CD4-positive, alpha-beta T cell treated with Interleukin-6 for 4 hours (primary cell): ENCODE measurements around the gene PLCB4.
A peak's percentile ranks its signal among the peaks of the same experiment; 100 is the strongest.
"Not testable (repeated sequence)": the region's sequence is repeated elsewhere in the genome, so short reads cannot be mapped to it uniquely, and the experiment has no call there.

Experiments used
- DNase-seq: peaks from one replicate; pipeline ENCODE4 v3.0.0-alpha.2; 2020; ENCODE audit warnings: mixed read lengths

The PLCB4 gene

DNA sequence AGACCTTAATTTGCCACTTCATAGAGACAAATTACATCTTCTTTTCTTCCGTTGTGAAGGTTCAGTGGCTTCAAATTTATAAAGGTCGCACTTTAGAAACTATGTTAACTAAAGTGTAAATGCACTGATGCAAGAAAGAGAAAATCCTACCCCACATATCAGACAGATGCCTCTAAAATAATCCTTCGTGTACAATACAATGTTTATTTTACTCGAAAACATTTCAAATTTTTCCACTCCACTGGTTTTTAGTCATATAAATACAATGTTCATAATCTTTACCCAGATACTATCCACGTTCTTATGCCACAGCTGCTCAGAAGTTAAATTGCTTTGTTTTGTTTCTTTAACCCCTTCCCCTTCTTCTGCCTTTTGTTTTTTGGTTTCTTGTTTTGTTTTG lies 305.2 kb downstream of the PLCB4 start:
- DNase-seq: no peak

DNA sequence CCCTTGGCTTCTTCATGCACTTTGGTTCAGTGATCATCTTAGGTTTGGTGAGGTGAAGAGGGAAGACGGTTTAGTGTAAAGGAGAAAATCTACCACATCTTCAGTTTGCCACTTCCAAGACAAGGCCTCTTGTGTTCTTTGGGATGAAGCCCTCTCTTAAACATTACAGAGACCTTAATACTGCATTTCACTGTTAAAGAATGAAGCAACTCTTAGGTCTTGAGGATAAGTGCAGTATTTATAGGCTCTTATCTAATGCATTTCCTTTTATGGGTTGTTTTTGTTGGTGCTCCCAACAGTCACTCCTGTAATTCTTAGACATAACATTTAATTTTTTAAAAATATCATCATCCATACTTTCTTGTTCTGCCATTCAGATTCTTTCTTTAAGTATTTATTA lies 305.6 kb downstream of the PLCB4 start:
- no peak for DNase-seq

DNA sequence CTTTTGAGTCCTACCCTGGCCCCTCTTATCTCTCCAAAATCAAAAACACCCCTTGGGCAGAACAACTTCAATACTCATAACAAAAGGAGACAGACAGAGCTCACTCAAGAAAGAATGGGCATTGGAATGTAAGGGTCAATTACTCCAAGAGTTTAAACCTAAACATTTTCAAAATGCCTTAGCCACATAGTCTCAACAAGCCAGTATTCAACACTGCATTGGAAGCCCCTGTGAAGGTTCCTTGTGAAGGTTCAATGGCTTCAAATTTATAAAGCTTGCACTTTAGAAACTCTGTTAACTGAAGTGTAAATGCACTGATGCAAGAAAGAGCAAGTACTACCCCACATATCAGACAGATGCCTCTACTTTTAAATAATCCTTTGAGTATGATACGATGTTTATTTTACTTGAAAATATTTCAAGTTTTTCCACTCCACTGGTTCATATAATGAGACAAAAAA lies 306.4 kb downstream of the PLCB4 start:
- no peak for DNase-seq

DNA sequence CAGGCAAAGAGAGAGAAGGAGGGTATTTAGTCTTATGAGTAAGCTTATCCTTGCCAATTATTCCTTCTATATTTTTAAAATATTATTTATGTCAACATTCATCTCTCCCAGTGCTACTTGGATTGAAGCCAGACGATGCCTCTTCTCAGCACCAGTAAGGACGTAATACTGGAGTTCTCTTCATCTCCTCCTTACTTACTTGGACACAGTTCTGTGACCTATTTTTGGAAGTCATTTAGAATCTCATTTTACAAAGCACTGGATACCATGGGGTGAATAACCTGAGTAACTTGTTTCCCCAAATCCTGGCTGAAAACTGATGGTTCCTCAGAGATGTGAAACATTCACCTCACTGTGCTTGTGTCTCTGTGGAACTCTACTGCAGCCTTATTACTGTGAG lies 308.1 kb downstream of the PLCB4 start:
- no peak for DNase-seq

DNA sequence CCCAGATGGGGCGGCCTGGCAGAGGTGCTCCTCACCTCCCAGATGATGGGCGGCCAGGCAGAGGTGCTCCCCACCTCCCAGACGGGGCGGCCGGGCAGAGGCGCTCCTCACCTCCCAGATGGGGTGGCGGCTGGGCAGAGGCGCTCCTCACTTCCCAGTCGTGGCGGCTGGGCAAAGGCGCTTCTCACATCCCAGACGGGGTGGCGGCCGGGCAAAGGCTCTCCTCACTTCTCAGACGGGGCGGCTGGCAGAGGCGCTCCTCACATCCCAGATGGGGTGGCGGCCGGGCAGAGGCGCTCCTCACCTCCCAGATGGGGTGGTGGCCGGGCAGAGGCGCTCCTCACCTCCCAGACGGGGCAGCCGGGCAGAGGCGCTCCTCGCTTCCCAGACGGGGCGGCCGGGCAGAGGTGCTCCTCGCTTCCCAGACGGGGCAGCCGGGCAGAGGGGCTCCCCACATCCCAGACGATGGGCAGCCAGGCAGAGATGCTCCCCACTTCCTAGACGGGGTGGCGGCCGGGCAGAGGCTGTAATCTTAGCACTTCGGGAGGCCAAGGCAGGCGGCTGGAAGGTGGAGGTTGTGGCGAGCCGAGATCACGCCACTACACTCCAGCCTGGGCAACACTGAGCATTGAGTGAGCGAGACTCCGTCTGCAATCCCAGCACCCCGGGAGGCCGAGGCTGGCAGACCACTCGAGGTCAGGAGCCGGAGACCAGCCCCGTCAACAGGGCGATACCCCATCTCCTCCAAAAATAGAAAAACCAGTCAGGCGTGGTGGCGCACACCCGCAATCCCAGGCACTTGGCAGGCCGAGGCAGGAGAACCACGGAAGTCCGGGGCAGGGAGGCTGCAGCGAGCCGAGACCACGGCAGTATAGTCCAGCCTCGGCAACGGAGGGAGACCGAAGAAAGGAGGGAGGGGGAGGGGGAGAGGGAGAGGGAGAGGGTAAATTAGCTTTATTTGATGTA lies 316.7 kb downstream of the PLCB4 start:
- not testable (repeated sequence) for DNase-seq

DNA sequence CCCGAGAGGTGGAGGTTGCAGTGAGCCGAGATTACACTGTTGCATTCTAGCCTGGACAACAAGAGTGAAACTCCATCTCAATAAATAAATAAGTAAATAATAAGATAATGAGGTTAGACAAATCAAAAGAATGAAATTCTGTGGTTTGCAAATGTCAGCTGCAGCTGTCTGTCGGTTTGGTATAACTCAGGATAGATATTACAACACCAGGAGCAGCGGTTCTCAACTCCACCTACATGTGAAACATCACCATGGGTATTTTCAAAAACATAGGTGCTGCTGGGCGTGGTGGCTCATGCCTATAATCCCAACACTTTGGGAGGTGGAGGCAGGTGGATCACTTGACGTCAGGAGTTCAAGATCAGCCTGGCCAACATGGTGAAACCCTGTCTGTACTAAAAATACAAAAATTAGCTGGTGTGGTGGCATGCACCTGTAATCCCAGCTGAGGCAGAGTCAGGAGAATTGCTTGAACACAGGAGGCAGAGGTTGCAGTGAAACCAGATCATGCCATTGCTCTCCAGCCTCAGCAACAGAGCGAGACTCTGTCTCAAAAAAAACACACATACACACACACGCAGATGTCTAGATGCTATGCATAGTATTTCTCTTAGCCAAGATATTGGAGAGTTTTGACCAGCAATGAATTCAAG lies 319.4 kb downstream of the PLCB4 start:
- DNase-seq: no peak

DNA sequence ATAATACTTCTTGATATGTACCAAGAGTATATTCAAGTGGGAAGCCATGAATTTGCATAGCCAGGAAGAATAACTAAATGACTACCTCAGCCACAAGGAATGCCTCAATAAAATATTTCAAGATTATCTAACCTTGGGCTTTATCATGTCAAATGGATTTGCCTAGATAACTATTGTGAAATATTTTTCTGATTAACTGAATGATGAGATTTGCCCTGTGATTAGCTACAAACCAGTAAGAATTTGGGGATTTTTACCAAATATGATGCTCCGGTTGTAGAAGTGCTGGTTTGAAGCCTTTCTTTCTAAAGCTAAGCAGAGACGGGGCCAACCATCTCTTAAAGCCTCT lies 319.9 kb downstream of the PLCB4 start:
- no peak for DNase-seq

DNA sequence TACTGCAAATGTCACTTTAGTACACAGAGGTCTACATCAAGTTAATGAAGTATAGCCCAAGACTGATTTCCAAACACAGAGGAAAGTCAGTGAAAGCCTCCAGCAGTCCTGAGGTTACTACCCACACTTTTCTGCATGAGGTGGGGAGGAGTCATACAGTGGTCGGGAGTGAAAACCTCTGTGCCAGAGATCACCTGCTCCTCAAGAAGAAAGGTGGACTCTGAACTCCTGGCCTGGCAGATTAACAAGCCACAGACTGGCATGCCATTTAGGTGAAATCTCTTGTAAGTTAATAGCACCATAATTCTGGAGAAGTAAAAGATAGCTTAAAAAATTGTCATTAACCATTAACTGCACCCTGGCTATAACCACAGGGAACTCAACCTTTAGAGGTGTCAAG lies 320.5 kb downstream of the PLCB4 start:
- DNase-seq: no peak

DNA sequence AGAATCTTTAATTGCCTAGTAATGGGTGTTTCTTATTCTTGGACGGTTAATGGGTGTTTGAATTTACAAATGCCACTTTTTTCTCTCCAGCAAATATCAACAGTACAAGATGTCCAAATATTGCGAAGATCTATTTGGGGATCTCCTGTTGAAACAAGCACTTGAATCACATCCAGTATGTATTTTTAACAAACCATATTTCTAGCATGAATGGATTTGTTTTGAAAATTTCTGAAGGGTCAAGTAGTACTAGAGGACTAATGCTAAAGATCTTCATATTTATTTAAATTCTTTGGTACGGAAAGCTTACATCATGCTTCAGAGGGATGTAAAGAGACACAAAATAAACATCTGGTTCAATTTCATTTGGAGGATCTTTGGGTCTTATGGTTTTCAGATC lies 321.6 kb downstream of the PLCB4 start:
- DNase-seq: no peak

DNA sequence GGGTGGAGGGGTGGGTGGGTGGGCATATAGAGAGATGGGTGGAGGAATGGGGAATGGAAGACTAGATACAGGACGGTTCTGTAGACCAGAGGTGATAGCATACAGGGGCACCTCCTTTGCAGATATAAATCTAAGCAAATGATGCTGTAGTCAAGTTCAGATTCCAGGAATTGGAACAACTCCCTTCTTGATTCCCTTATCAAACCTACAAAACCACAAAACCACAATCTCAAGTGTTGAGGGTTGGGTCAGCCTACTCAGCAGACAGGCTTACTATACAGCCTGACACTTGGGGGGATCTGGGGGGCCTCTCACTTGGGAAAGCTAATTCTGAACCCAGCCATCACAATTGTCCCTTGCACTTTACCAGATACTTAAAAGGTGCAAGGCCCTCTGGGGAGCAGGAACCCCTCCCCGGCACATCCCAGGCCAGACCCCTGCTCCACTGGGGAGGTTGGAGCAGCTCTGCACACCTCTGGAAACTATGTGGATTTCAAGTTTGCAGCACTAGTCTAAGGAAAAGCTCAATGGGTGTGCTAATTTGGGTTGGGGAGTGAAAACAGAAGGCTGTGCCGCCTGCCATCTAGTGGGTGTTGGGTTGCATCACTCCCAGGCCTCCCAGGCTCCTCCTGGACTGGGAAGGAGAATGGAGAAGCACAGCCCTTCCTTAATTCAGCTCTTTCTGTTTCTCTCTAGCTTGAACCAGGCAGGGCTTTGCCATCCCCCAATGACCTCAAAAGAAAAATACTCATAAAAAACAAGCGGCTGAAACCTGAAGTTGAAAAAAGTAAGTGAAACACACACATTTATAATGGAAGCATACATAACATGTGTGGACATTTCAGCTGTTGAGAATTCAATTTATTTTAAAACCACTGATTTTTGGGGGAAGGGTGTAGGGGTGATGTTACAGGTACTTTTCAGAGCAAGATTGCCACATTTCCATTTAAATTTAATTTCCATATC lies 324.3 kb downstream of the PLCB4 start:
- no peak for DNase-seq

DNA sequence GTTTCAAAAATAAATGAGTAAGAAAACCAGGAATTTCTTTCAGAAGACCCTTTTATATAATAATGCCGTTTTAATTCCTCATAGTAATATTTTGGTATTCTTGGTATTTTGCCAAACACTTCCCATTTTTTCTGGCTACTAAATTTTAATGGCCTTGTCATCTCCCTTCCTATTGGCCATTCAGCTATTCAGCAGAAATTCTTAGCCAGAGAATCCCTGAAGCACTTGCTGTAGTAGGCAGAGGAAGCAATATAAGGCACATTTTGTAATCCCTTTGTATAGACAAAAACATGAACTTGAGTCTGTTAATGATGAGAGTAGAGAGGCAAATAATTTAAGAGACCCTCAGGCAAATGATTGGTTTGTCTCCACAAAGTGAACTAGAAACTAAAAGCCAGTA lies 327.1 kb downstream of the PLCB4 start:
- no peak for DNase-seq

DNA sequence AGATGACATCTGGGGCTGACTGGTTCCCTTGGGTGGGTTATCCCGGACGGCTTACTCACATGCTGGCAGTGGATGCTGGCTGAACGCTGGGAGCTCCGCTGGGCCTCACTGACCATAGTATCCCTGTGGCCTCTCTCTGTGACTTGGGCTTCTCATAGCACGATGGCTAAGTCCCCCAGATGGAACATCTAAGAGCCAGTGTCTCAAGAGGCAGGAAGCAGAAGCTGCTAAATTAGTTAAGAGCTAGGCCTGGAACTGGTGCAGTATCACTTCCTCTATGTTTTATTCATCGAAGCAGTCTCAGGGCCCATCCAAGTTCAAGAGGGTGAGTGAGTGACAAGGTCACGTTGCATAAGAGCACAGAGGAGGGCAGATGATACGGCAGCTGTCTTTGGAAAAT lies 329.0 kb downstream of the PLCB4 start:
- DNase-seq: no peak

DNA sequence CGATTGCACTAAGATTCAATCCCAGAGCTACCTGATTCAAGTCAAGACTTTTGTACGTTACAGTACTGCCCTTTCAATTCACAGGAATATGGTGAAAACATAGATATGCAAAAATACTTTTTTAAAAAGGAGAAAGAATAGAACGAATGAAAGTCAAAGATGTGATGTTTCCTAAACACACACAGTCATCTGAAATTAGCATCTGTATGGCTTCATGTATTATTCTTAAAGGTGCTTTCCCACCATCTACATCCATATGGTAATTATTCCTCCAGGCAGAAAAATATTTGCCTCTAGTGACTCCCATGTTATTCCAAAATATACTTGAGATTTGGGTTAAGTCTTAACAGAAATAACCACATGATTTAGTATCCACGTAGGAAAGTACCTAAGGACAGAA lies 330.0 kb downstream of the PLCB4 start:
- no peak for DNase-seq

DNA sequence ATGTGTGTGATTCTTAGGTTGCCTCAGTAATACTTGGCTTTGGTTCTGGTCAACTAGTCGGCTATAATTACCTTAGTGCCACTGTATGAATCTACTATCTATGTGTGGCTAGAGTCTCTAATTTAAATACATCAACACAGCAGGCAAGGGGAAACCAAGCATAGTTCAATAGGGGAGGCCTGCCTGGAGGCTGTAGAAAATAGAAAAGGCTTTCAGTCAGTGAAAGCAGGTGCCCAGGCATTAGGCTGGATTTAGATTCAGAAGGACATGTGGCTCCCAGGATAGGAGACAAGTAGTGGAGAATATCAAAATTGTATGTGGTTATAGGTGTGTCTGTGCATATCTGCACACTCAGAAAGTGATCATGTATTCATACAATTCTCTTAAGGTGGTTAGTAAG lies 330.4 kb downstream of the PLCB4 start:
- no peak for DNase-seq

DNA sequence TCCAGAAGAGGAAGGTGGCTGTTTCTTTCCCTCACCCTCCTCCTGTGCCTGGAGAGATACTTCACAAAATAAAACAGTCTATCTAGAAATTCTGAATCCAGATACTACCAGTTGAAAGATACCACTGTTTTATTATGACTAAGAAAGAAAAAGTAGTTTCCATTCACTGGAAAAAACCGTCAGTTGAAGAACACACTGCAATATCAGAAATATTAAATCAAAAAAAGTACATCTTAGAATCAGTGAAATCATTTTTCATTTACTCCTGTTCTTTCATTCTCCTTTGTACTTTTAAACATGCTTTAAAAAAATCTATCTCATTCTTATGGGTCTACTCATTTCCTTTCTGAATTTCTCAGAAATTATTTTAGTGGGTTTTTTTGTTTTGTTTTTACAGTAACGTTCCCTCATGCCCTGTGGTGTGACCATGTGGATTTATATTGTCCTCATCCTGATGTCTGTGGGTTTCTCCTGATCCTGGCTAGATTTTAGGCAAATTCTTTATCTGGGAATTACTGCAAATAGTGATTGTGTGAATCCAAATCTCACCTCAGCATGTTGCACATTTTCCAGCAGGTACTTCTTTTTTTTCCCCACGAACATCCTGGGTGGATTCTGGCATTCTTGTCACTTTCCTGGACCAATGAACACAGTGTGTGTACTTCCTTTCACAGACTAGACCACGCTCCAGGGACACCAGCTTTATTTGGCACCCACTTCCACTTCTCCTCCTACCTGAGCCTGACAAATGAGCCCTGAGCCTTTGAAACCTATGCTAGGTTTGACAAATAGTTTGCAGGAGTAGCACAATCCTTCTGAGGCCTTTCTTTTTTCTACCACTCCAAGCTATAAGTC lies 331.5 kb downstream of the PLCB4 start:
- no peak for DNase-seq

DNA sequence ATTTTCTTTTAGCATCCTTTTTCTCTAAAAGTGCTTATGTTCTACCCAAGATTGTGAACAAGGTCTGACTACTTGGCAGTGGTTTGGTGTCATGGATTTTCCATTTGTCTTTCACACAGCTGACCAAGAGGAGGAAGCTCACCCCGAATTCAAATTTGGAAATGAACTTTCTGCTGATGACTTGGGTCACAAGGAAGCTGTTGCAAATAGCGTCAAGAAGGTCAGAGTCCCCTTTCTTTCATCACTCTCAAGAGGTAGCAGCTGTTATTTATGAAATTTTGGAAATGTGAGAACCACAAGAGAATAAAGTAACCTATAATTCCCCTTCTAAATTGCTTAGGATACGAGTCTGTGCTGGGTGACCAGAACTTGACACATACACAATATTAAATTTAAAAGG lies 332.5 kb downstream of the PLCB4 start:
- DNase-seq: no peak

DNA sequence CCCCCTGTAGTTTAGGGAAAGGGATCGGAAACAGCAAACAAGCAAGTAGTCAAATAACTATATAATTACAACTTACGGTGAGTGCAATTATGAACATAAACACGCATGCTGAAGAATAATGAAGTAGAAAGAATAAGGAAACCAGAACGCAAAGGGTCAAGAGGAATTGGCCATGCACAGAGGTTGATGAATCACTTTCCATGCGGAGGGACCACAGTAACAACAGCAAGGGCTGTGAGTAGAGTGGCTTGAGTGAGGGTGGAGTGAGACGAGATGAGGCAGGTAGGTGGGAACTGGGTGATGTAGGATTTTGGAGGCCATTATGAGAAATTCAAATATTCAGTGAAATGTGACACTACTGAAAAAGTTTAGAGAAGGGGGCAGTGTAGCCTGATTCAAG lies 333.3 kb downstream of the PLCB4 start:
- DNase-seq: no peak

DNA sequence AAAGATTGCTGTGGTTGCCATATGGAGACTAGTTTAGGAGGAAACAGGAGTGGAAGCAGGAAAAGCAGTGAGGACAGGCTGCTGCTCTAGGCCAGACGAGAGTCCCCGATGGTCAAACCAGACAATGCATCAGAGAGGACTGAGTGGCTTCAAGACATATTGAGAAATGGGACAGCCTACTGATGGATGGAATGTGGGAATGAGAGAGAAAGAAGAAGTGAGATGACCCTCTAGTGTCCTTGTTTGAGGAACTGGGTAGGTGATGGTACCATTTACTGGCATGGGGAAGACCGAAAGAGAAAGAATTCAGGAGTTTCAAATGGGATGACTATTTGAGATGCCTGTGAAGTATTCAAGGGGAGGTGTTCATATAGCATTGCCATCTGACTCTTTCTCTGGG lies 333.7 kb downstream of the PLCB4 start:
- no peak for DNase-seq

DNA sequence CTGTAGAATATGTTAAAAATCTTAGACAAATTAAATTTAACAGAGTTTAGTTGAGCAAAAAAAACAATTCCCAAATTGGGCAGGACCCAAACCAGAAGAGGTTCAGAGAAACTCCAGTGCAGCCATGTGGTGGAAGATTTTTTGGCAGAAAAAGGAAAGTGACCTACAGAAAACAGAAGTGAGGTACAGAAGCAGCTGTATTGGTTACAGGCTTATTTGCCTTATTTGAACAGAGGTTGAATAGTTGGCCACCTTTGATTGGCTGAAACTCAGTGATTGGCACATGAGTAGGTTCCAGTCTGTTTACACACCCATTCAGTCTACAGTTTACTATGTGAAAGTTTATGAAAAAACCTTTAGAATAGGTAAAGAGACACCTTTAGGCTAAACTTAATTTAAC lies 334.6 kb downstream of the PLCB4 start:
- no peak for DNase-seq

DNA sequence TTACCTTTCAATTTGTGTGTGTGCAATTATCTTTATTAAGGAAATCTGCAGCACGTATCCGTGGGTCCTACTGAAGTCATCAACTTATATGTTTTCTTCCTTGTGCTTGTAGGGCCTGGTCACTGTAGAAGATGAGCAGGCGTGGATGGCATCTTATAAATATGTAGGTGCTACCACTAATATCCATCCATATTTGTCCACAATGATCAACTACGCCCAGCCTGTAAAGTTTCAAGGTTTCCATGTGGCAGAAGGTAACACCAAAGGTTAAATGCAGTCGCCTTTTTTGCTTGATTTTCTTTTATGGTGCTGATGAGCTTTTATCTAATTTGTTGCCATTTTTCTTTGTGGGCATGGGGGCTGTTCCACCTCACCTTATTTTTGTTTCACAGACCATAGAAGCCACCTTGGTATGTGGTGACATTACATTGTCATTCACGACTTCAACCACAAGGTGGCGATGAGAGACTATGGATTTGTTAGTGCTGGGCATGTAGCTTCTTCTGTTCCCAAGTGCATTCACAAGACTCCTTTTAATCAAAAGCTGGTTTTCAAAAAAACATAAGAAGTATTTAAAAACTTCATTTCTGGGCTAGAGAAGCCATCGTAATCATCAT lies 339.0 kb downstream of the PLCB4 start:
- peak; percentile 20 for DNase-seq

DNA sequence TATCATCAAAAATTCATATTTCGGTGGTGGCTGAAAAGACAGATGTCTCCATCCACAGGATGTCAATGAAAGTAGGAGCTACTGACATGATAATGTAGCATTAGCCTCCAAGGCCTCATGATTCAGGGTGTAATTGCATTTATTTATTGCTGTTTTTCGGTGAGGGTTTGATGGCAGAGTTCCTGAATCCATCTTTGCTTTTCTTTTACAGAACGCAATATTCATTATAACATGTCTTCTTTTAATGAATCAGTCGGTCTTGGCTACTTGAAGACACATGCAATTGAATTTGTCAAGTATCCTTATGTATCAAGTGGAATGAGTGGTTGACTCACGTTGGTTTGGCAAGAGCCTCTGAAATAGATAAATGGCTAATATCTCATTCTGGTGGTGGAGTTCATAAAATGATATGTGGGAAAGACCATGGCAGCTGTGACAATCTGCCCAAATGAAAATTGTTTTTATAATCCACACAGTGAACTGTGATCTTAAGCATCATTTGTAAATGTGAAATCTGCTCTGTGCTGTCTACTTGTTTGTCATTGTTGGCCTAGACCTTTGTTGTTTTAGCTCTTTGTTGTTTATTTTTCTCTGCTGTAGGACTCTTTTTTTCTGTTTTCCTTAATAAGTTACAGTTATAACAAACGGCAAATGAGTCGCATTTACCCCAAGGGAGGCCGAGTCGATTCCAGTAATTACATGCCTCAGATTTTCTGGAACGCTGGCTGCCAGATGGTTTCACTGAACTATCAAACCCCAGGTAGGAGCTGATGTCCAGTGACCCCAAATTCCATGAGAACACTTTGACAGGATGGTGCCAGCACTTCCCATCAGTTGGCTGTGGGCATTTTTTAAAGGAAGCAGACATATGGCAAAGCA lies 339.8 kb downstream of the PLCB4 start:
- no peak for DNase-seq
